IMR-90 (cell line): Measurements from ENCODE around the gene RAB31.

ENCODE experiments used
- BHLHE40 ChIP-seq: fragments of 150-350 bp; IDR thresholded peaks from 2 replicates; pipeline ENCODE4 v1.6.1; 2016; ENCODE audit warnings: mild to moderate bottlenecking, low read depth, low read length
- CTCF ChIP-seq: conservative IDR thresholded peaks from 2 replicates; pipeline ENCODE4 v1.5.1; 2012; ENCODE audit warnings: mild to moderate bottlenecking, low read depth, low read length, improper control_type of control experiment
- MAFK ChIP-seq: IDR thresholded peaks from 2 replicates; pipeline ENCODE4 v1.6.1; 2012; ENCODE audit warnings: low read depth, low read length, improper control_type of control experiment
- POLR2A ChIP-seq: IDR thresholded peaks from 2 replicates; pipeline ENCODE4 v1.6.1; 2012; ENCODE audit warnings: mild to moderate bottlenecking, low read depth, low read length
- RAD21 ChIP-seq: IDR thresholded peaks from 2 replicates; pipeline ENCODE4 v1.6.1; 2012; ENCODE audit warnings: low read length, improper control_type of control experiment
- RCOR1 ChIP-seq: IDR thresholded peaks from 2 replicates; pipeline ENCODE4 v1.6.1; 2012; ENCODE audit warnings: mild to moderate bottlenecking, low read length, improper control_type of control experiment; ENCODE audit not compliant: insufficient replicate concordance

GRCh38 chr18:9712130-9712577, 4.1 kb downstream of the RAB31 start:
- TF ChIP-seq POLR2A = no peak
- no peak for TF ChIP-seq CTCF
- TF ChIP-seq MAFK = no peak
- no peak for TF ChIP-seq BHLHE40
- no peak for TF ChIP-seq RAD21
- TF ChIP-seq RCOR1 = no peak
